Measurements from ENCODE around the gene ESRRB.

The ESRRB gene

DNA sequence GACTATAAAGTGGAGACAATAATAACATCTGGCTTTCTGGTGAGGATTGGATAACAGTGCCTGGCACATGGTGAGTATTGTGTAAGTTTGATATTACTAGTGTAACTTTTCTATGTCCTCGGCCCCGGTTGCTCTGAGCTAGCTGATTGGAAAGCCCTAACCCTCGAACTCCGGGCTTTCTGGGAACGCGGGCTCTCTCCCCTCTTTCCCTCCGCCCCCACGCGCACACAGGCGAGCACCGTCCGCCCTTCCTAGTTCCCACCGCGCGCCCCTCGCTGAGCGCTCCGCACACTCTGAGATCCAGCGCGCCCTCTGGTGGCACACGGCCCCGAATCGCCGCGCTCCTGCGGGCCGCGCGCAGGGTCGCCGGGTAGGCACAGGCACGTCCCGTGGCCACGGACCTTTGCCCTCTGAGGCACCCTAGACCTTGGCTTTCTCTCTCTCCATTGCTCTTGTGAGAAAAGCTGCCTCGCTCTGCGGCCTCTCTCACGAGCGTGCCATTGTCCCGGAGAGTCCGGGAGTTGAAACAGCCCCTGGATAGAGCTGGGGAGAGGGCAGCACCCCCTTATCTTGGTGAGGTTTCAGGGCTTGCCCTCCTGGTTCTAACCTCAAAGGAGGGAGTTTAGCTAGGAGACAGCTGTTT lies 23.2 kb upstream of the ESRRB start:
- peak; percentile 2 for DNase-seq

DNA sequence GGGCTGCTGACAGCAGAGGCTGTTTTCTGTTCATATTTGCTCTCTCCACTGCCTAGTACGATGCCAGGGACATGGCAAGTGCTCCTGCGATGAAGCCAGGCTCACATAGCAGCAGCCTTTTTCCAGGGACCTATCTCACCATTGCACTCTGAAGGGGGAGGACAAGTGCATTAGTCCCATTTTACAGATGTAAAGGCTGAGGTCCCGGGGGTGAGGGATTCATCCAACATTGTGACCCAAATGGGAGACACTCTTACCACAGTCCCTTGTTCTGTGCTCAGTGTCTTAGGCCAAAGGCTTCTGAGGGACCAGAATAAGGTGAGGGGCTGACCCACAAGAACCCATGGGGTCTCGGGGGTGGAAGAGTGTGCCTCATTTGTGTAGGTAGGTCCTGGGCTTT lies 21.6 kb upstream of the ESRRB start:
- no peak for DNase-seq

GRCh38 chr14:76355771-76356170 lies 20.2 kb upstream of the ESRRB start:
- DNase-seq, result no peak

DNA sequence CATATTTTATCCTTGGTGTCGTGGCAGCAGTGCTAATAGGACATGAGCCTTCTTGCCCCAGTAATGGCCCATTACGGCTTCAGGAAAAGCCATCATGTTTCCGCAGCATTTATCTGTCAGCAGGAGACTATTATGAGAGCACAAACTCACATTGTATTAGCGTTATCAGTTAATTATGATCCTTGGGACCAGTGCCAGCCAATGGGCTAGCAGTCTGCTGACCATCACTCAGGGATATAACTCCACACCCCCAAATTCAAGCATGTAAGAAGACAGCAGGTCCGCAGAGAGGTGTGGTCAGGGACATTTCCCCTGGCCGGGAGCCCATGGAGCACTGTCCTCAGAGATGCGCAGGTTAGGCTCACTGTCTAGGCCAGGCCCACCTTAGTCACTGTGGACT lies 4.9 kb upstream of the ESRRB start:
- no peak for DNase-seq

- DNase-seq, result no peak
Measured at GRCh38 chr14:76373456-76373855, 2.5 kb upstream of the ESRRB start.

DNA sequence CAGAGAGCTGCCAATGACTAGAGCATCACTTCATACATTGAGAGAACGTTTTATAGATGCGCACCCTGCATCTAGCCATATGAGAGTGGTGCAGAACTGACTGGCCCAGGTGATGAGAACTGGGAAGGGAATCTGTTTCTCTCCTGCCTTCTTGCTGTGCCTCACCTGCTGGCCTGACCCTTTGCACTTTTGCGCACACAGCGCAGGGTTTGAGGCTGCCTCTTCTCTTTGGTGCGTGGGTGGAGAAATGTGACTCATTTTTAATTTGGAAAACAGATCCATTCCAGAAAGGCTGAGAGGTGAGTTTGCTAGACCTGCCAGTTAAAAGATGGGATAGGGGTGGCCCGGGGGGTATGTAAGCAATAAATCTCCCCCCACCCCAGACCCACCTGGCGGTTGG lies 453 bp upstream of the ESRRB start:
- DNase-seq, result no peak

DNA sequence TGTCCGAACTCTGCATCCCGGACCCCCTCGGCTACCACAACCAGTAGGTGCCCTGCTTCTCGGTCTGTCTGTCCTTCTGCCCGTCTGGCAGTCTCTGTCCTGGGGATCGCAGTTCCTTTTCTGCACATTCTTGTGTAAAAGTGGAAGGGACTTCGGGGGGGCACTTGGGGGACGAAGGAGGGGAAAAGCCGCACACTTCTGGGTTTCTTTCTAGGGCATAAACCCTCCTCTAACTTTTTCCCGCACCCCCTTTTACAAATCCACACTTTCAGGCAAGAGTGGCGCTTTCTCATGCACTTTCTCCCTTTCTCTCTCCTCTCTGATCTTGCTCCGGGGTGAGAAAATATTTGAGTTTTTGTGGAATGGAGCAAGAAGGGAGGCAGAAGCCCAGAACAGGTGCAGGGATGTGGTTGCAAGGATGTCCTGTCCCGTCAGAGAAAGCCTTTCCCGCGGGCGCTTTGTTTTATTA lies 506 bp downstream of the ESRRB start:
- DNase-seq, result no peak

- DNase-seq, result no peak
Measured at GRCh38 chr14:76376878-76377734, 1.2 kb downstream of the ESRRB start.

DNA sequence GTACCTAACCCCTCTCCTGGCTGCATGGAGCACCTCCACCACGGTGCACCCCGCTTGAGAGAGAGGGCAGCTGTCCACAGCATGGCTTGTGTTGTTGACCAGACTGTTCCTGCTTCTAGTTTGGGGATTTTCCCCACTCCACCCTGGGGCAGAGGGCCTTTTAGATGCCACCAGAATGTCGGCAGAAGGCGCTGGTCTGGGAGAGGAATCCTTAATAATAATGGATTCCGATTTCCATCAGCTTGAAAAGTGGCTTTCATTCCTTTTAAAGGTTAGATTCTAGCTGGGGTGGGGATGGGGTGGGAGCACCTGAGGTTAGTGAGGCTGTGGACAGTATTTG lies 1.8 kb downstream of the ESRRB start:
- DNase-seq, result no peak

- DNase-seq, result no peak
Measured at GRCh38 chr14:76380991-76381390, 5.1 kb downstream of the ESRRB start.

GRCh38 chr14:76381817-76382494 lies 6.0 kb downstream of the ESRRB start:
- DNase-seq, result no peak

DNA sequence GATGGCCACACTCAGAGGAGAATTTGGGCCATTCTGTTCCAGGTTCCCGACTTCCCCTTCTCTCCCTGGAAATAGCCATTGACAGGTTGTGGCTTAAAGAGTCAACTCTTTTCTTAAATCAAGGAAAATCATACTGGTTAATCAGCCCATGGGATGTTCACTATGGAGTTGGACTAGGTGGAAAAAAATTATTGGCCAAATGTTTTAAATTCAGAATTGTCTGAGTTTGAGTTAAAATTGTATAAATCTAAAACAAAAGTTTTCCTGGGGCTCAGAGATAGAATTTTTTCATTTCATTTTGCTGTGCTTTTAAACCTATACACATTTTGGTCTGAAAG lies 6.5 kb downstream of the ESRRB start:
- DNase-seq, result no peak

GRCh38 chr14:76385435-76385834 lies 9.5 kb downstream of the ESRRB start:
- DNase-seq, result no peak

DNA sequence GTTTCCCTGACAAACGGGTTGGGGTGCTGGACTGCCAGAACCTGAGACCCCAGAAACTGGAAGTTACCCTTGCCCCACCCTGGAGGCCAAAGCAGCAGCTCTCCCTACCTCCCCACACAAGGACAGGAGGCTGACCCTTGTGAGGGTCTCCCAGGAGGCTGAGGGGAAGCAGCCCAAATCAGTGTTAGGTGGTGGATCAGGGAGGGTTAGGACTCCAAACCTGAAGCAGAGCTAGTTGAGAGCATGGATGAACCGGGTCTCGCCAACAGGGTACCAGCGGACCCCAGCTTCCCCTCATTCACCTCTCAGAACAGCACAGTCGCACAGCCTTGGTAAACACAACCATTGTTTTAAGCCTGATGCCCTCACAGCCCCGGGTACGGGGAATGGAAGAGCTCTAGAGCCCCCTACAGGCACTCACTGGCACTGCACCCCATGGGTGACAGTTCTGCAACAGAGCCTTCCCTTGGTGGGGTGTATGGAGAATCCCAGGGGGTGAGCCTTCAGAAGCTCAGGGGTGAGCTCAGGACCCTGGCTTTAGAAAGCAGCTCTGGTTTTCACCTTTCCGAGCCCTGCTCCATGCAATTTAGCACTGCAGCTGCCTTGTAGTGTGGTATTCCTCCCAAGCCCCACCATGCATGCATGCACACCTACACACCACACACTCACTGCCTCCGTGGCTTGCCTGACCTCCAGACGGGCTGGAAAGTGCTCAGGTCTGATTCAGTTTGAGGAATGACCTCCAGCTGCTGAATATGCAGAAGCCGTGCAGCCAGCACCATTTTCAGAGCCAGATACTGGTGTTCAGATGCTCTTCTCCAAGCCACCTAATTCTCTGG lies 11.2 kb downstream of the ESRRB start:
- DNase-seq, result peak; percentile 16

- no peak for DNase-seq
Measured at GRCh38 chr14:76389841-76390240, 13.9 kb downstream of the ESRRB start.

DNA sequence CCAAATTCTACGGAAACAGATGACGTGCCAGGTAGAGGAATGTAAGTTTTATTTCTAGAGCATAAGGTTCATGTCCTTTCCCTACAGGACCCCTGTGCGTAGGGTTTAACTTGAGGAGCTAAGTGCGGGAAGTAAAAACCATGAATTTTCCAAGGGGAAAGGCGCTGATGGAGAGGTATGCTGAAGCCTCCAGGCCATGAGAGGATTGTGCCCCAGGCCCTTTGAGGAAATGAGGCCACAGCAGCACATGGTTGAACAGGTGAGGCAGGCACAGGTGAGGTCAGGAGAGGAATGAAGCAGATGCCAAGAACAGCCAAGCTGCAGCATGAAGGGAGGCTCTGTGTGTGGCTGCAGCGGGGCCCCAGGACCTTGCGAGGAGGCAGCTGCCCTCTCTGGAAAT lies 14.7 kb downstream of the ESRRB start:
- DNase-seq, result no peak

DNA sequence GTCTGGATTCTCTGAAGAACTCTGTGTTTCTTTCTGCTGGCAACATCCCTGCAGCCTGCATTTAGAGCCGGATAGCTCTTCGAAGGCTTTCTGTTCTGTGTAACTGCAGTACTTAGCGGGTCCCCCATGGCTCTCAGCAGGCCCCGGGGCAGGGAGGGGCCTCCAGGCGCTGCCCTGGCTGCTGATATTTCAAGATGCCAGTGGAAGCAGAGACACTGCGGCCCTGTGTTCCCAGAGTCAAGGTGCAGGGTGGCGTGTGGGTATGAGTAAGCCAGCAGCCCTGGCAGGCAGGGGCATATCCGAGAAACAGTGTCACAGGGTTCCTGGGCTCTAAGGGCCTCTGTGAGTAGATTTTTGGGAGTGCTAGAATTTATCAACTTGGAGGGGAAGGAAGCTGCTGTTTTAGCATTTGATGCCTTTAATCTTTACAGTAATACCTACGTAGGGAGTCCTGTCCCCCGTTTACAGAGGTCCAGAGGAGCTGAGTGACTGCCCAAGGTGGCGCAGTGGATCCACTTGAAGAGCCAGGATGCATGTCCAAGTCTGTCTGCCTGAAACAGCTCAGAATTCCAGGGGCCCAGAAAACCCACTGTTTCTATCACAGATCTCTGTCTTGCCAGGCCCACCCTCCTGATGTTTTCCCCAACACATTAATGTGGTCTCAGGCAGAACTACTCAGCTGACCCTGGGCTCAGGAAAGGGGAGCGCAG lies 16.2 kb downstream of the ESRRB start:
- no peak for DNase-seq

DNA sequence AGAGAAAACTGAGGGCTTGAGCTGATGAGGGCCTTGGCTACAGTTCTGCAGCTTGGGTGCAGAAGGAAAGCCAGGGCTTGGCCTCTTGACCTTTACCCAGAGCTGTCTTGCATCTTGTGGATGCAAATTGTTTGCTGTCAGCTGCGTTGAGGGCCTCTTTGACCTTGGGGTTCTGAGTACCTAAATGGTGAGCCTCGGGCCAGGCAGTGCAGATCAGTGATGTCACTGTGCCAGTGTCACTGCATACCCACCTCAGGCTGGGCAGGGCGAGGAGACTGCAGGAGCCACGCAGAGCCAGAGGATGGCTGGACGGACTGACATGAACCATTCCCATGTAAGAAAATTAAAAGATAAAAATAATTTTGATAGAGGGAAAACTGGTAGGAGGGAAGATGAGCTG lies 18.6 kb downstream of the ESRRB start:
- DNase-seq, result no peak

DNA sequence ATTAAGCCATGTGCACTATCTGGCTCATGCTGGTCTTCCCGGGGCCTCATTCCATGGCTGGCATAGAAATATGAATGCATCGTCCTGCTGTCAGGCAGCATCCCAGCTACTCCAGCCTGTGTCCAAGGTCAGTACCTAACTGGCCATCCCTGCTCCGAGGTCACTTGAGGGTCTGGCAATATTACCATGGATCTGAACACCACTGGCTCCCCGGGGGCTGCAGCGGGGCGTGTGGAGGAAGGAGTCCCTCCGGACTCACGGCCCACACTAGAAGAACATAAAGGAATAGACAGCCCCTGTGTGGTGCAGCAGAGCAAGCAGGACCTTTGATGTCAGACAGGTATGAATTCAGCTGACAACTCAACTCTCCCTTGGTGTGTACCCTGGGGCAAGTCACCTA lies 19.2 kb downstream of the ESRRB start:
- no peak for DNase-seq

DNA sequence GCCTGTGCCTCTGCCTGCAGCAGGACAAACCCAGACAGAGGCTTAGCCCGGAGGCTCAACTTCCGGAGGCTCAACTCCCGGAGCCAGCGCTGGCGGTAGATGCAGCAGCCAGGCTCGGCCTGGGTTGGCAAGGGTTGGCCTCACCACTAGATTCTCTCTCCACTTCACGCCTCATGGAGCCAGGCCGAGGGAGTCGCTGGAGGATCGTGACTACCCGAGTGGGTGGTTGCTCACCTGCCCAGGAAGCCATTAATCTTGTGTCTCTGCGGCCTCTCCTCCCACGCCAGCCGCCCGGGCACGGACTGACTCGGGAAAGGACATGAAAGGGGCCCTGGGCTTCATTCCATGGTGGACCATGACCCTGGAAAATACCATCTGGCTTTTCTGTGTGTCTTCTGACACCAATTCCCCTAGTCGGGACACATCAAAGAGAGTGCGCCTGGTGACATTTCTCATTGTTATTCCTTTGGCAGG lies 20.8 kb downstream of the ESRRB start:
- no peak for DNase-seq

DNA sequence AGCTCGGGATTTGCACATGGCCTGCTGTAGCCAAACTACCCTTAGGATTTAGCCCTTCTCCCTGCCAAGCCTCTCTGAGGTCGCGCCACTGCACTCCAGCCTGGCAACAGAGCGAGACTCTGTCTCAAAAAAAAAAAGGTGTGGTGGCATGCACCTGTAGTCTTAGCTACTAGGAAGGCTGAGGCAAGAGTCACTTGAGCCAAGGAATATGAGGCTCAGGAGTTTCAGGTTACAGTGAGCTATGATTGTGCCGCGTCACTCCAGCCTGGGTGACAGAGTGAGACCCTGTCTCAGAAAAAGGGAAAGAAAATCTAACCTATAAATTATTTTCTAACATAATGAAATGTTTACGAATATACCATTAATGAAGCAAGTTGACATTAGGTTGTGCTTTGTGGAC lies 29.7 kb downstream of the ESRRB start:
- no peak for DNase-seq

- DNase-seq, result no peak
Measured at GRCh38 chr14:76407449-76408150, 31.7 kb downstream of the ESRRB start.
